ENCODE measurements around the gene HSPA5. TPM values are rescaled to one million over a fixed set of nuclear protein-coding genes. Genes with fewer than 3 reads are reported as not detected.

The HSPA5 gene
- total and polyA plus RNA-seq, 2 donors (not counting 1 experiment from before 2014, with no cell fraction given): 40.1 to 94.5 TPM

- peaks cover 22 to 31% of the 10 kb centered on the region in 2 donors for H3K4me1 ChIP-seq (ENCODE audit: control insufficient read depth in 2 of 2, insufficient read depth in 2 of 2, low read length in 2 of 2)
- ChIA-PET POLR2A (interaction anchor here (1.3 to 2.4 kb wide), 3 partner anchors 15 to 471 kb away, joined by 4 to 9 read pairs (median 4); partner anchors contain the start of gene RABEPK), CTCF (interaction anchor here (2.4 kb wide), 1 partner anchor 20 kb away, joined by 14 read pairs; the partner anchor contains the start of gene GAPVD1)
- H3K27ac ChIP-seq (ENCODE audit: low read length in 2 of 2): peak overlapping the region; percentile 83 to 99
- intact Hi-C loops (cut with micrococcal nuclease): loop anchor here (2.0 to 5.0 kb wide), 3 partner anchors 378 to 506 kb away; partner anchors contain the start of genes ARPC5L, NR6A1, PBX3 and RPL35
- H3K27me3 ChIP-seq (replicated peaks in 1 of 4; ENCODE audit: control extremely low read depth in 1 of 4, control insufficient read depth in 3 of 4, insufficient read depth in 4 of 4, low read length in 3 of 4): no peaks in the 10 kb centered on the region
- Mint-ChIP-seq H3K4me3 (peak overlapping the region; percentile 95), H3K4me1 (peaks cover 53% of the 10 kb centered on the region), H3K27me3 (no peaks in the 10 kb centered on the region), H3K9me3 (ENCODE audit: insufficient read depth) (no peaks in the 10 kb centered on the region), H3K27ac (peak overlapping the region; percentile 93)
- H4K20me1 ChIP-seq (ENCODE audit: control insufficient read depth, insufficient read depth, low read length, poor library complexity, severe bottlenecking): peaks cover 14% of the 10 kb centered on the region
- ATAC-seq (ENCODE audit: low read depth) (peak; percentile 1), DNase-seq (no peak)
- peak overlapping the region; percentile 82 to 96 (median 90) for H3K4me3 ChIP-seq (ENCODE audit: control extremely low read depth in 1 of 5, extremely low read depth in 1 of 5, insufficient read depth in 1 of 5, low read depth in 2 of 5, low read length in 4 of 5)
- H3K9me3 ChIP-seq (ENCODE audit: control extremely low read depth in 1 of 3, control insufficient read depth in 2 of 3, insufficient read depth in 1 of 3, low read length in 2 of 3): no peaks in the 10 kb centered on the region
- WGBS (ENCODE audit: insufficient coverage): 0% methylated on average over 33 of the region's 33 CpGs
- TF ChIP-seq CTCF (IDR thresholded peaks at IDR 0.05) (no peak), EZH2 (IDR thresholded peaks at IDR 0.05; ENCODE audit: borderline replicate concordance, insufficient read depth, low read depth, low read length, poor library complexity, severe bottlenecking) (no peak)
- peak overlapping the region; percentile 67 for H2AFZ ChIP-seq (ENCODE audit: insufficient read depth, low read depth, low read length, poor library complexity, severe bottlenecking)
- H3K36me3 ChIP-seq (replicated peaks in 1 of 2; ENCODE audit: control extremely low read depth in 1 of 2, control insufficient read depth in 1 of 2, extremely low read depth in 1 of 2, insufficient read depth in 2 of 2, low read length in 1 of 2): peaks cover 11 to 41% of the 10 kb centered on the region in 2 experiments
- peaks cover 49% of the 10 kb centered on the region for H3K79me2 ChIP-seq (ENCODE audit: control insufficient read depth, insufficient read depth, low read length)
- H3K9ac ChIP-seq (ENCODE audit: low read length): peak overlapping the region; percentile 99
- peak overlapping the region; percentile 85 for H3K4me2 ChIP-seq (replicated peaks; ENCODE audit: low read depth, low read length, poor library complexity, severe bottlenecking)
Measured at GRCh38 chr9:125240649-125240999, 519 bp downstream of the HSPA5 start.
